GM08714 (cell line): ENCODE measurements around the gene GABPB2.

ENCODE experiments used
- H3K4me3 ChIP-seq: fragments of 200-500 bp; sonication (Bioruptor generic); 2 replicates; pipeline ENCODE4 v1.5.1; 2014; ENCODE audit warnings: mild to moderate bottlenecking, low read length, inconsistent platforms
- ZNF274 ChIP-seq: IDR thresholded peaks from 2 replicates; pipeline ENCODE4 v1.6.1; 2012; ENCODE audit warnings: mild to moderate bottlenecking, low read depth, low read length

Gene GABPB2

GRCh38 chr1:151134396-151134795 lies 63.8 kb downstream of the GABPB2 start:
- TF ChIP-seq ZNF274, result no peak
- no peak overlapping the region for H3K4me3 ChIP-seq

GRCh38 chr1:151134991-151135390 lies 64.4 kb downstream of the GABPB2 start:
- H3K4me3 ChIP-seq, result no peak overlapping the region
- no peak for TF ChIP-seq ZNF274

GRCh38 chr1:151135433-151136385 lies 65.1 kb downstream of the GABPB2 start:
- no peak for TF ChIP-seq ZNF274

GRCh38 chr1:151137789-151138188 lies 67.2 kb downstream of the GABPB2 start:
- no peak for TF ChIP-seq ZNF274
- H3K4me3 ChIP-seq, result no peak overlapping the region

More at GRCh38 chr1:151135433-151136385, 65.1 kb downstream of the GABPB2 start:
- H3K4me3 ChIP-seq, result no peak overlapping the region

DNA sequence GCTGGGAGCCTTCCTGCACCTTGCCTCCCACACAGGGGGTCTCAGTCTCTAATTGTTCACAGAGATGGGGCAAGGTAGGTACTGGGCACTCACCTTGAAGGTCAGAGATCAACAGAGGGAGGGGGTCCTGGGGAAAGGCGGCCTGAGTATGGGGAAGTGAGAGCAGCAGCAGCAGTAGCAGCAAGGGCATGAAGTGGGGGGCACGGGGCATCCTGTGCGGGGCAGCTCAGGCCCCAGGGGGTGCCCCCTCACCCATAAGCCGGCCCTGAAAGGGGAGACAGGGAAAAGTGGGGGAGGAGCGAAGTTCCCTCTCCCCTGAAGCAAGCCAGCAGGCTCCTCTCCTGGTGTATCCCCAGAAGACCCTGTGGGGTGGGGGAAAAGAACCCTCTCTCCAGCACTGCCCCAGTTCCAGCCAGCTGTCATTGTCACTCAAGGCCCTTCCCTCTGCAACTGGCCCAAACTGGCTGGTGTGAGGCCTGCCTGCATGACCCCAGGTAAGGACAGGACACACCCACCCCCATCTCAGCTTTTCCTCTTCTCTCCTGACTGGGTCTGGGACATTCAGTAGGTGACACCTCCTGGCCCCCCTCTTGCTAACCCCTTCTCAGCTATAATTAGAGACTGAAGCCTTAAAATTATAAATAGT lies 72.0 kb downstream of the GABPB2 start:
- no peak for TF ChIP-seq ZNF274
- no peak overlapping the region for H3K4me3 ChIP-seq

- H3K4me3 ChIP-seq, result no peak overlapping the region
- no peak for TF ChIP-seq ZNF274
Measured at GRCh38 chr1:151143057-151143435, 72.5 kb downstream of the GABPB2 start.

DNA sequence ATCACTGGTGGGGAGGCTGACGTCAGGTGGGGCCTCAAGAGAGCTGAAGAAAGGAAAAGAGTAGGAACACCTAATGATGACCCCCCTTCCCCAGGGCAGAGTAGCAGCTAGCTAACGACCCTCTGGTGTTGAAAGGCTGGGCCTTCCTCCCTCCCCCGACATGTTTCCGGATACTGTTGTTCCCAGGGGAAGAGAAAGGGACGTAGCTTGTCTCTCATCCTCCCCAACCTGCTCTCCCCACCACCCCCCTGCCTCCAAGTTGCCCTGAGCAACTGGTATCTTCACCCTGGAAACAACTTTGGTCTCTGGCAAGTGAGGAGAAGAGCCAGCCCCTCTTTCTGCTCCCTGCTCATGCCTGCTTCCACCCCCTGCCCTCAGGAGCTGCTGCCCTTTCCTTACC lies 73.4 kb downstream of the GABPB2 start:
- no peak overlapping the region for H3K4me3 ChIP-seq
- TF ChIP-seq ZNF274, result no peak

DNA sequence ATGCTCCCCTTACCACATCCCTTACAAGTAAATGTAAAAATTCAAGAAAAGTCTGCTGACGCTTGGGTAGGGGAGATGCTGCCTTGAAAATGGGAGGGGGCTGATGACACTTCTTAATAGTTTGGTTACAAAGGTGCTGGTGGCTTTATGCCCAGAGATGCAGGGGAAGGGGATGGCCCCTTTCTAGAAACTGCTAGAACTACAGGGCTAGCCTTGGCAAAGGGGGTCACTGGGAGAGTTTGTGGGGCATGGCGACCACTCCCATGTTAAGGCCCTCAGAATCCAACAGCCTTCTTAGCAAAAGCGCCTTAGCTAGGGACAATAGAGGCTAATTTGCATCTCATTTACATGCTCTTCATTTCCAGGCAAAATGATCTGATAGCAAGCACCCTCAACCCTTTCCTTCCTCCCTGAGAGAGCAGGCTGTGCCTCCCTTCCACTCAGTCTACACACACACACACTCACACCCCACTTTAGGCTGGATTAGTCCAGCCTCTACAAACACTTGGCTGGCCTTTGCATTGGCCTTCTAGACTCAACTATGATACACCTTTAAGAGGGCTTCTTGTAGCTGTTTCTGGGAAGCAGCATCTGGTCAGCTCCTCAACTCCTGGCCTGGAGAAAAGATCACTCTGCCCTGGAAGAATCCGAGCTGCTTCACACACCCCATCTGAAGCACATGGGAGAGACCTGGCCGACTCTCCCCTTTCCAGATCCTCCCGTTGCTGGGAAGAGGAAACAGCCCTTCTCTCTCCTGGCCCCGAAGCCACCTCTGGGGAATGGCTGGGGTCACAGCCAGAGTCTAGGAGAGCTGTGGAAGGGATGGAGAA lies 74.1 kb downstream of the GABPB2 start:
- no peak overlapping the region for H3K4me3 ChIP-seq

DNA sequence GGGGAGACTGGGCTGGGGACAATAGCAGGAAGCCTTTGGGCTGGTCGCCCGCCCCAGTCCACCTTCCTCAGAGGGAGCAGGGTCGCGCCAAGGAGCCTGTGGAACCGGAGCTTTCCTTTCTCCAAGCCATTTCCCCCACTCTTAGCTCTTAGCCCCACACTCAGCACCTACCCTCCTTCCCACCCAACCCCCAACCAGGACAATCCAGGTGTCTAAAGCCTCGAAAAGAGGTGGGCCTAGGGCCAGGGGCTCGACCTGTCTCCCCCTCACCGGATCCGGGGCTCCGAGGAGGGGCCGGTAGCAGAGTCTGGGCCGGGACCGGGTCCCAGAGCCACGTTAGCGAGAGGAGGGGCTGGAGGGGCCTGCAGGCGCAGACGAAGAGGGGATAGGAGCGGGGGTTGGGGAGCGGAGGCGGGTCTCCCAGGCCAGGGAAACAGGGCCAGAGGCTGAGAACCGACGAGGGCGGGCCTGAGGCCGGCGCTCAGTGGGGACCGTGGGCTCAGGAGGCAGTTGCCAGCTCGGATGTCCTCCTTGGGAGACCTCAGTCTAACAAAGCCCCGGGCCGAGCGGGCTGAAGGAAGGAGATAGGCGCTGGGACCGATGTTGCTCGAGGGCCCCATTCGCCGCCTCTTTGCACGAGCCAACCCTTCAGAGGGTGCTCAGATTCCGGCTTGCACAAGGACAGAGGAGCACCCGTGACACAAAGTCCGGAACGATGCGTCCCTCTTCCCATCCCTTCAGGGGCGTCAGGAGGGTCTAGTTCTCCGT lies 74.9 kb downstream of the GABPB2 start:
- H3K4me3 ChIP-seq, result peak overlapping the region; percentile 75; the same call in 1 of the 2 replicates
- TF ChIP-seq ZNF274, result no peak

More for the DNA sequence above, 74.1 kb downstream of the GABPB2 start:
- TF ChIP-seq ZNF274, result no peak

DNA sequence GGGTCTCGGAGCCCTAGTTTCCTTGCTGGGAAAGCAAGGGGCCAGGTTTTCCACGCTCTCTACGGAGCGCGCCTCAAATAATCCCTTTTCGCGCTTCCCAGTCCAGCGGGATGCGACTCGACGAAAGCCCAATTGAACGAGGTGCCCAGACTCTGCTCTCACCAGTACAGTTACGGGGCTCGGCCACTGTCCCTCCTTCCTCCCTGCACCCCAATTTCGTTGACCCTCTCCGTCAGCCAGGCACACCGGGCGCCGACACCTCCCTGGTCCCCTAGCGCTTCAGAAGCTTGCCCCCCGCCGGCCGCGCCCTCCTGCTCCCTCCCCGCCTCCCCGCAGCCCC lies 75.5 kb downstream of the GABPB2 start:
- TF ChIP-seq ZNF274, result no peak
- peak overlapping the region; percentile 75 for H3K4me3 ChIP-seq

DNA sequence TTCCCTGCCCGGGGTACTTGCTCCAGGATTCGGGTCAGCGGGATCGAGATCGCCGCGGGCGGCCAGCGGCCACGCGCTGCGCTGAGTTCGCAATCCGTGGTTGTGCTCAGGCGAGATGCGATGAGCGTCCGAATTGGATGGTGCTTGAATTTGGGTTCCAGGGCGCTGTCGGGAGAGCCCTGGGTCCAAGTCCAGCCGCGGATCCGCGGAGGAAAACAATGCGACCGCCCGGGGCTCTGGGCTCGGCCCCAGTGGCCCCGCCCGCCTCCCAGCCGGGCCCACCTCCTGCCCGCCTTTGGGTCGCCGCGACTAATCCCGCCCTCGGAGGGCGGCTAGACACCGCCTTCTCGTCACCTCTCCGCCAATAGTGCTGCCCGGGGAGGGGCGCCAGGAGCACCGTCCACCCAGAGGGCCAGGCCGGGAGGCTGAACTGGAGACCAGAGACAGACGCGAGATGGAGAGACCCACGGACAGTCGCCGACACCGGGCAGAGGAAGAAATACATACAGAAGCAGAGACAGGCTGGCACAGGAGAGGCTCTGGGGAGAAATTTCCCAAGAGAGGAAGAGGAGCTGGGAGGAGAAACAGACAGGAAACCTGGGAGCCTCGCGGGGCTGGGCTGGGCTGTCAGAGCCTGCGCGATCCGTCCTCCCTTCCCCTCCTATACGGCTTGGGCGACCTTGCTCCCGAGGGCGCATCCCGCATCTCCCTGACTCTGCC lies 76.0 kb downstream of the GABPB2 start, which contains the start of gene SEMA6C:
Gene SEMA6C, minus strand, starts transcription at position 220 of the 720 bp plus-strand sequence. CDS start 4,010 bp downstream, outside the sequence.
- TF ChIP-seq ZNF274, result no peak
- H3K4me3 ChIP-seq, result peak within 1 kb of the TSS; percentile 75

GRCh38 chr1:151147132-151147503 lies 76.6 kb downstream of the GABPB2 start:
- no peak for TF ChIP-seq ZNF274
- peak overlapping the region; percentile 75; the same call in 1 of the 2 replicates for H3K4me3 ChIP-seq

- TF ChIP-seq ZNF274, result no peak
- no peak overlapping the region for H3K4me3 ChIP-seq
Measured at GRCh38 chr1:151147665-151148064, 77.1 kb downstream of the GABPB2 start.

DNA sequence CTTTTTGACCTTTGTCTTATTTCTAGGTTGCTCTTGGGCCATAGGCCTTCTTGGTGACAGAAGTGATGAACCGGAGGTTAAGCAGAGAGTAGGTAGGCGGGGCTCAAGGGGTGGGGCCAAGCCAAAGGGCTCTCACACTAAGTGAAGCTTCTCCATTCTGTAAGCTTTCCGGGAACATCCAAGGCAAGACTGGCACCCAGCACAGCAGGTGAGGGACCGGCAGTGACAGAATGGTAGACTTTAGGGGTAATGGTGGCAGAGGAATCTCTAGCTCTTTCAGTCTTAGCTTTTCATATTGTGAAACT lies 85.9 kb downstream of the GABPB2 start, which contains the start of gene TNFAIP8L2:
Gene TNFAIP8L2, plus strand, starts transcription at position 135 of the 305 bp plus-strand sequence. CDS start 2,049 bp downstream, outside the sequence.
- no peak for TF ChIP-seq ZNF274
- H3K4me3 ChIP-seq, result peak within 1 kb of the TSS; percentile 86
